Hematopoietic multipotent progenitor cell treated with erythropoietin and hydrocortisone succinate and interleukin-3 and kit ligand, for 4 days (in vitro differentiated cells): ENCODE data around the gene QSER1.
A peak's percentile ranks its signal among the peaks of the same experiment; 100 is the strongest.
"Not testable (repeated sequence)": the region's sequence is repeated elsewhere in the genome, so short reads cannot be mapped to it uniquely, and the experiment has no call there.

Experiments
- DNase-seq: peaks from one replicate; pipeline ENCODE4 v3.0.0-alpha.2; 2015

QSER1 gene

DNA sequence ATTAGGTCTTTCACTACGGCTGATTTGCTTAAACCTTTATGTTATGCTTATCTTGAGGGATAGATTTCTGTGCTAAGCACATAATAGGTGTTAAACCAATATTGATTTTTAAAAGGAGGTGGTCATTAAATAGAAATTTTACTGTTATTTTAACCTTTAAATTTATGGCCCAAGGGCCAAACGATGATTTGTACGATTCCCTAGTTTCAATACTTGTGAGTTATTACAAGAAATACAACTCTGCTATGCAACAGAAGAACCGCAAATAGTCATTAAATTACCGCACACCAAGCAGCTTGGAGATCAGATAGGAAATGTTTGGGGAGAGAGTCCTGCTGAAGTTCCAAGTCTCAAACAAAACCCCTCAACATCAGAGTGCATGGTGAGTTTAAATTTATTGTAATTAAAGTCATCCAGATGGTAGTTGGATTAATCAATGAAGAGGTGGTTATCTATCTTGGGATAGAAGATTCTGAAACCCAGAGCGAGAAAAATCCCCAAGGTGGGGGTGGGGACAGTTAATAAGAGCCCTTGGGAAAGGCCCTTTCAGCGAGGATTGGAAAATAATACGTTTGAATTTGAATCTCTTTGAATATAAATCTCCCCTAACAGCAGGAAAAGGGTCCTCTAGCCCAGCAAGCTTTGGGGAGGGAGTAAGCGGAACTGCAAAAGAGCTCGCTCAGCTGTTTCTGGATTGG, 805 bp upstream of the QSER1 start:
- DNase-seq: peak; percentile 67

- DNase-seq: no peak
Measured at GRCh38 chr11:32893093-32893342, 407 bp downstream of the QSER1 start.

- DNase-seq: peak; percentile 81
Measured at GRCh38 chr11:32893343-32894148, 935 bp downstream of the QSER1 start.

DNA sequence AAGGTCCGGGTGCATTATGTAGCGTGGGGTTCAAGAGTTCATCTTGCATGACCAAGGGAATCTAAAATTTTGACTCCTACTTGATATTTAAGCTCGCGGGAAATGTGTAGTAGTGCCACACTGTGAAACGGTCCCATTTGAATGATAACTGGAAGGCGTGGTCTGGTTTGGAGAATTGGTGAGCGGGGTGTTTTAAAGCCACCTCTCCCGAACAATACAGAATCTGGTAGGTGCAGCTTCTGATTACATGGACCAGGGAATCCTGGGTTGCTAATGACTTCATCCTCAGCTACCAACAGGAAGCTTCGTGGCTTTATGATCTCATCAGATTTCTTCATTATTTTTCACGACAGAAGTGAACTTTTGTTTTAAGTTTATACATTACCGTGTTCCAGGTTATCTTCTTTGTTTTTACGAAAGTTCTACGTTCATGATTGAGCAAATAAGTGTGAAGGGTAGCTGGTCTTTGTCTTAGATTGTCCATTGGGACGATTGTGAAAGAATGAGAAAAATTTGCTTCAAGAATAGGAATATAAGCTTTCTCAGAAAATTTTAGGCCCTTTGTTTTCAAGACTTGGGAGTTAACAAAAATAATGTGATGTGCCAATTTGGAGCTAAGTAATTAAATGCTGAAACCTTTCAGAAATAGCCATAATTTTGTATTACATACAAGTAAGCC, 1.7 kb downstream of the QSER1 start:
- DNase-seq: peak; percentile 89

- DNase-seq: no peak
Measured at GRCh38 chr11:32894921-32895320, 2.3 kb downstream of the QSER1 start.

- DNase-seq: peak; percentile 6
Measured at GRCh38 chr11:32895471-32895870, 2.9 kb downstream of the QSER1 start.

DNA sequence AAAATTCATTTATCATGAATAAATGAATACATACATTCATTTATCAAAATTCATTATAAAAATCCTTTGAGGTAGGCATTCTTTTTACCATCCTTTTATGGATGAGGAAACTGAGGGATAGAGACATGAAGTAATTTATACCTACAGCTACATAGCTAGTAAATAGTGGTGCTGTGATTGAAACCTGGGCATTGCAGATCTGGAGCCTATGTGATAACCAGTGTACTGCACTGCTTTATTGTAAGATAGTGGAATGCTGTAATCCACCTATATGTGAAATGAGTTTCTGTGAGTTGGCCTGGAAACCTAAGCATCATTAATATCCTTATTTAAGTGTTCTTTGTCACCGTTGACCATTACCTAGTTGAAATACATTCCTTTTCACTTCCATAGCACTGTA, 4.5 kb downstream of the QSER1 start:
- no peak for DNase-seq

- no peak for DNase-seq
Measured at GRCh38 chr11:32899438-32899837, 6.8 kb downstream of the QSER1 start.

DNA sequence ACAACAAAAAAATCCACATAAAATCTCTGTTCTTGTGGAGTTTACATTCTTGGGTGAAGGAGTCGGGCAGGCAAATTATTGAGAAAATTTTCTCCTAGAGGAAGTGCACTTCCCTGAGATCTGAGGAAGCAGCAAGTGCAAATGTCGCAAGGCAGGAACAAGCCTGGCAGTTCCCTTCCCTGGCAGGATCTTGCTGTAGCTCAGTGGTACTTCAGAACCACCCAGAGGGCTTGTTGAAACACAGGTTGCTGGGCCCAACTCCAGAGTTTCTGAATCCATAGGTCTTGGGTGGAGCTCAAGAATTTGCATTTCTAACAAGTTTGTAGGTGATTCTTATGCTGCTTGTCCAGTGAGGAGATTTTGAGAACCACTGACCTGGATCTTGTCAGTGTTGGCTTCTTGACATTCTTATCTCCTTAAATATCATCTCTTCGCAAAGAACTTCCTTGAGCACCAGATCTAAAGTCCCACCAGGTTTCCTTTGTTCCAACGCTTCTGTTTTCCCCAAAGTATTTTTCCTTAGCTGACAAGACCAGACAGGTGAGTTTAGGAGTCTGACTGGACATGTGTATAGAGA, 9.6 kb downstream of the QSER1 start:
- DNase-seq: no peak

DNA sequence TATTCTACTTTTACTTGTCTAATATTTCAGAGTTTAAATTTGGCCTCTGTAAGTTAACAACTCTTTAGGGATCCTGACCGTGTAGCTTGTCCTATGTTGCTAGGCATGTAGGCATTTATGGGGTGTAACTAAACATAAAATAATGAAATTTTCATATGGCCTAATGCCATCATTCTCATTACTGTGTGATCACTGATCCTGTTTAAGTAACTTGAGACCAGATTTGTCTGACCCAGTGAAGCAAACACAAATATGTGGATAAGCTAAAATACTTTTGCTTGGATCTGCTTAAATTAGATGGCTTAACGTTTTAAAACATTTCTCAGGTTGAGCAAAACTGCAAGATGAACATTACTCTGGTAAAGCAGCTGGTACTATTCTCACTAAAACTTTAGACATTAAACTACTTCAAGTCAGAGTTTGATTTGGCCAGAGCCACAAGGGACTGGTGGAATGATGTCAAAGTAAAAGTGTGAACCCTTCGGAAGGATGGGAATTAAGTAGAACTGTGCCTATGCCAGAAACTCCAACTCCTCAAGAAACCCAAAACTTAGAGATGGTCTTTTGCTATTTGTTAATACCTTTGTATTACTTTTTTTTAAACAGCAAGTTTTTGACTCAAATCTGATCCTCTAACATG, 12.5 kb downstream of the QSER1 start:
- DNase-seq: no peak

GRCh38 chr11:32908619-32909018, 16.0 kb downstream of the QSER1 start:
- DNase-seq: no peak

DNA sequence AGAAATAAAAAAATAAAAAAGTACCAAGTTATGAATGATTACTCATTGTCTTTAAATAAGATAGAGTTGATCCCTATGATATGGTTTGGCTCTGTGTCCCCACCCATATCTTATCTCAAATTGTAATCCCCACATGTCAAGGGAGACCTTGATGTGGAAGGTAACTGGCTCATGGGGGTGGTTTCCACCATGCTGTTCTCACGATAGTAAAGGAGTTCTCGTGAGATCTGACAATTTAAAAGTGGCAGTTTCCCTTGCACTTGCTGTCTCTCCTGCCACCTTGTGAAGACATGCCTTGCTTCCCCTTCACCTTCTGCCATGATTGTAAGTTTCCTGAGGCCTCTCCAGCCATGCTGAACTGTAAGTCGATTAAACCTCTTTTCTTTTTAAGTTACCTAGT, 18.8 kb downstream of the QSER1 start:
- no peak for DNase-seq

DNA sequence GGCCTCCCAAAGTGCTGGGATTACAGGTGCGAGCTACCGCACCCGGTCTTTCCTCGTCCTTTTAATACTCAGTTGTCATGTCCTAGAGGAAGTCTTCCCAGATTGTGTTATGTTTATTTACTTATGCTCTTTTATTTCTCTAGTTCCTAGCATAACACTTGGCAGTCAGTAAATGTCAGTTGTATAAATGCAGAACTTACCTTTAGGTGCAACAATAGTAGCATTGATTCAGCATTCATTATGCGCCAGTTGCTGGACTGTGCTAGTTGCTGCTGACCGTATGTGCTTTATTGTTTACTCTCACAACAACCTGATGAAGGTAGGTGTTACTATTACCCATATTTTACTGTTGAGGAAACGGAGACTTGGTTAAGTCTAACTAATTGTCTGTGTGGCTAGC, 20.8 kb downstream of the QSER1 start:
- no peak for DNase-seq

DNA sequence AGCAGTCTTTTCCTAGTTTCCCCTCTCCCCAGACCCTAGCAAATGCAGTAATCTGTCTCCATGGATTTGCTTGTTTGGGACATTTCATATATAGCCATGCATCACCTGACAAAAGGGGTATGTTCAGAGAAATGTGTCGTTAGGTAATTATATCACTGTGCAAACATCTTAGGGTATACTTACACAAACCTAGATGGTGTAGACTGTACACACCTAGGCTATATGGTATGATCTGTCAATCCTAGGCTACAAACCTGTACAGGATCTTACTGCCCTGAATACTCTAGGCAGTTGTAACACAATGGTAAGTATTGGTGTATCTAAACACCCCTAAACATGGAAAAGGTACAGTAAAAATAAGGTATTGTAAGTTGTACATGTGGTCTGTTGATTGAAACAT, 23.8 kb downstream of the QSER1 start:
- DNase-seq: no peak

GRCh38 chr11:32916994-32917393, 24.4 kb downstream of the QSER1 start:
- DNase-seq: no peak

DNA sequence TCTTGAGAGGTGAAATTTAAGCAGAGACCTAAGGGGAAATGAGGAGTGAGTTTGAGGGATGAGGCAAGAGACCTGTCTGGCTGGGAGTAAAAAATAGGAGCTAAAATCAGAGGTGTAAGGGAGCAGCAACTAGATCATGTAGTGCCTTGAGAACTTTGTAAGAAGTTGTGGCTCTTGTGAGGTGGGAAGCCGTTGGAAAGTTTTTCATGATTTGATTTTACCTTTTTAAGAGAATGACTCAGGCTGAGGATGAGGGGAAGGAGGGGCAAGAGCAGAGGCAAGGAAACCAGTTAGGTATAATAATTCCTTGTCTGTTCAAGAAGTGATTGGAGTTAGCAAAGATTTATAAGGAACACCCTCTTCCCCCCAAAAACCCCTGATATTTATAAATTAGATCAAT, 25.8 kb downstream of the QSER1 start:
- DNase-seq: no peak

DNA sequence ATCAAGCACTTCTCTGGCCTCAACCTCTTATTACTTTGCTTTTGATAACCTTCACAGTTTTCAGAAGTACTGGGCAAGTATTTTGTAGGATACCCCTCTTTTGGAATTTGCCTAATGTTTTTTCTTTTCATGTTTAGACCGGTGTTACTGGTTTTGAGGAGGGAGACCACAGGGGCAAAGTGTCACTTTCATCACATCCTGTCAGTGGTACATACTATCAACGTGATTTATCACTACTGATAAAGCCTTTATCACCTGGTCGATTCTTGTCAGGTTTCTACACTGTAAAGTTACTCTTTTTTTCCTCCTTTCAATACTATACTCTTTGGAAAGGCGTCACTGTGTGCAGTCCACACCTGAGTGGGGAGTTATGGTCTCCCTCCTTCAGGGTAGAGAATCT, 26.7 kb downstream of the QSER1 start:
- DNase-seq: peak; percentile 18

DNA sequence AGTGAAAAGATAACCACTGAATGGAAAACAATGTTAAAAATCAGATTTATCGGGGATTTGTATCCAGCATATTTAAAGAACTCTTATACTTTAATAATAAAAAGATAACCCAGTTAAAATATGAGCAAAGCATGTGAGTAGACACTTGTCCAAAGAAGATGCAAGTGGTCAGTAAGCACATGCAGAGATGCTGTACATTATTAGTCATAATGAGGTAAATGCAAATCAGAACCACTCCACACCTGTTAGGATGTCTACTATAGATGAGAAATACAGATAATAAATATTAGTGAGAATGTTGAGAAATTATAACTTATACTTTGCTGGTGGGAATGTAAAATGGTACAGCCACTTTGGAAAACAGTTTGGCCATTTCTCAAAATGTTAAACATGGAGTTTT, 28.0 kb downstream of the QSER1 start:
- DNase-seq: no peak

GRCh38 chr11:32921204-32921603, 28.6 kb downstream of the QSER1 start:
- no peak for DNase-seq

DNA sequence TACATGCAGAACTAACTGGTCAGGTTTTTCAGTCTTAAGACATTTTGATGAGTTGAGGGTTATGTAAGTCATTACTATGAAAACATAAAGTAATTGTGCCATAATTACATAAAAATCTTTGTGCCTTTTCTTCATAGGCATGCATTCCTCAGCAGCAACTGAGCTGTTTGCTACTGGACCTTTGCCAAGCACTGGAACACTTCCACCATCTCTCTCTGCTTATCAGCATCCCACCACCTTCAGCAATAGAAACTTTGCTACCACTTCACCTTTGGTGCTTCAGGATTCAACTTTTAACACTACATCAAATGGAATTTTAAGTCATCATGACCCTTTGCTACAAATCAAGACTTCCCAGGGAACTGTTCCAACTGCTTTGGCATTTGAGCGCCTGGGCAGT, 39.0 kb downstream of the QSER1 start:
- peak; percentile 29 for DNase-seq

- no peak for DNase-seq
Measured at GRCh38 chr11:32932196-32932595, 39.6 kb downstream of the QSER1 start.

GRCh38 chr11:32935462-32936029, 42.9 kb downstream of the QSER1 start:
- DNase-seq: peak; percentile 77

DNA sequence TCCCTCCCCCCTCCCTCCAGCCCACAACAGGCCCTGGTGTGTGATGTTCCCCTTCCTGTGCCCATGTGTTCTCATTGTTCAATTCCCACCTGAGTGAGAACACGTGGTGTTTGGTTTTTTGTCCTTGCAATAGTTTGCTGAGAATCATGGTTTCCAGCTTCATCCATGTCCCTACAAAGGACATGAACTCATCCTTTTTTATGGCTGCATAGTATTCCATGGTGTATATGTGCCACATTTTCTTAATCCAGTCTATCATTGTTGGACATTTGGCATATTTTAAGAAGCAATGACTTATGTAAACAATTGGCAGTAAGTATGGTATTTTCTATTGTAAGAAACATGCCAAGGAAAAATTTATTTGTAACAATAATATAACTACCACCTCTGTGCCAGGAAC, 43.6 kb downstream of the QSER1 start:
- DNase-seq: not testable (repeated sequence)
